ENCODE measurements around the gene TRDN.

GRCh38 chr6:123575188-123575587 lies 61.6 kb downstream of the TRDN start:
- TF ChIP-seq CTCF (conservative IDR thresholded peaks at IDR 0.05; ENCODE audit: low read length) (no peak), EZH2phosphoT487 (IDR thresholded peaks at IDR 0.05; ENCODE audit: borderline replicate concordance) (no peak)
